Heart right ventricle (tissue), 16 donors: ENCODE data around the gene TRERF1. TPM values are rescaled to one million over a fixed set of nuclear protein-coding genes. Genes with fewer than 3 reads are reported as not detected.
A peak's percentile ranks its signal among the peaks of the same experiment; 100 is the strongest.

Source experiments
- ATAC-seq, 8 donors: fragments of 200-7000 bp; cut with Tn5 transposase; one replicate each; pipeline ENCODE4 v1.9.1; 2020; ENCODE audit warnings: mild to moderate bottlenecking in 8 of 8, moderate library complexity in 8 of 8, moderate number of reproducible peaks in 1 of 8
- DNase-seq, 2 donors: peaks; one replicate each; pipeline ENCODE4 v3.0.0-alpha.2; 2020
- H3K27ac ChIP-seq, 10 donors: fragments of 200-600 bp; sonication (generic) in 2 of 10; one replicate each; pipeline versions ENCODE4 v1.5.0 to v1.8.0; 2020 to 2022; ENCODE audit warnings: mild to moderate bottlenecking in 3 of 10
- H3K27me3 ChIP-seq, 7 donors: fragments of 200-600 bp; one replicate each; pipeline ENCODE4 v1.8.0; 2021 to 2022; ENCODE audit warnings: mild to moderate bottlenecking in 2 of 7
- H3K36me3 ChIP-seq, 9 donors: fragments of 200-600 bp; sonication (generic) in 1 of 9; one replicate each; pipeline versions ENCODE4 v1.5.0 to v1.8.0; 2020 to 2022; ENCODE audit warnings: mild to moderate bottlenecking in 2 of 9
- H3K4me1 ChIP-seq, 9 donors: fragments of 200-600 bp; sonication (generic) in 1 of 9; one replicate each; pipeline versions ENCODE4 v1.5.0 to v1.8.0; 2020 to 2022; ENCODE audit warnings: mild to moderate bottlenecking in 4 of 9
- H3K4me3 ChIP-seq, 10 donors: fragments of 200-600 bp; sonication (generic) in 2 of 10; one replicate each; pipeline versions ENCODE4 v1.5.0 to v1.8.0; 2020 to 2022; ENCODE audit warnings: mild to moderate bottlenecking in 7 of 10, moderate library complexity in 2 of 10
- H3K9me3 ChIP-seq, 11 donors: fragments of 200-600 bp in 10 of 11; sonication (generic) in 2 of 11; one replicate each; pipeline versions ENCODE4 v1.5.0 to v1.8.0; 2013 to 2022; ENCODE audit warnings: mild to moderate bottlenecking in 2 of 11, control low read depth in 1 of 11, moderate library complexity in 1 of 11
- WGBS, 2 donors: extraction: QIAGEN DNeasy Blood & Tissue Kit; methylation state at CpG; one replicate each; pipeline ENCODE4 v1.1.7; 2013; ENCODE audit warnings: inconsistent platforms in 1 of 2; 5-methylcytosine and 5-hydroxymethylcytosine counted together
- intact Hi-C, 10 donors: fragments of 100-400 bp; cut with DNase I; formaldehyde crosslinking; loops; one replicate each; pipeline versions ENCODE4 v1.11.1 to v1.14.2; 2022
- polyA plus RNA-seq, 2 donors: library from polyadenylated mRNA; stranded (reverse); fragments of 200-250 nt; gene quantifications; one replicate each; pipeline ENCODE4 v1.2.3, GENCODE V29; 2013
- total RNA-seq, 10 donors: library from RNA; stranded (reverse); fragmentation: NEBNext Ultra II Directional in 3 of 10; extraction: Animal tissue kit (Norgen Biotek cat#: 25700) in 3 of 10; gene quantifications; one replicate each; pipeline versions ENCODE4 v1.2.1 to v1.2.4, GENCODE V29; 2021 to 2023
- TF ChIP-seq, protein P1 (sequence below), 9 donors: fragments of 200-600 bp; sonication (generic) in 2 of 9; IDR thresholded peaks; one replicate each; pipeline versions ENCODE4 v1.5.0 to v1.8.0; 2021 to 2022; ENCODE audit warnings: antibody characterized with exemption in 9 of 9, mild to moderate bottlenecking in 5 of 9, moderate library complexity in 1 of 9
- donor health status: Arrhythmogenic right ventricular cardiomyopathy.
- donor health status: ischemic (EF 13 %, LVEDD 7.1; RV severe dilation, severe dysfunction).
- donor health status: healthy with polysubstance abuse.
- donor health status: DM: no; HTN: yes; CAD: no.
- donor health status: DM: no; HTN: no; CAD: no.
- donor health status: ischemic (EF 25% LVEDD 6.9; RV normal size, moderate dysfunction).
- donor health status: ischemic (EF 25% LVEDD 5.7; RV mildly dilated, moderate dysfunction).
- donor health status: healthy.
- donor health status: DM: yes; HTN: yes; CAD: no.
- donor health status: Ischemic cardiomyopathy.
- donor health status: ischemic (EF 35%, LVEDD 5.7; RV mildly dilated, moderate dysfunction).
- donor health status: nonischemic (EF 11% LVEDD 7.7; RV severe dilation, severe dysfunction).
- donor health status: DM: yes; HTN: yes; CAD: no.
- donor health status: PGD.
- donor health status: ischemic (EF 29% LVEDD 5.4; RV normal size, mild dysfunction).
- donor health status: nonischemic (EF 23%, LVEDD 6.1; RV moderate dilation, normal function).

The TRERF1 gene
- total and polyA plus RNA-seq, 12 donors = 0.75 to 2.8 (median 1.6) TPM

DNA sequence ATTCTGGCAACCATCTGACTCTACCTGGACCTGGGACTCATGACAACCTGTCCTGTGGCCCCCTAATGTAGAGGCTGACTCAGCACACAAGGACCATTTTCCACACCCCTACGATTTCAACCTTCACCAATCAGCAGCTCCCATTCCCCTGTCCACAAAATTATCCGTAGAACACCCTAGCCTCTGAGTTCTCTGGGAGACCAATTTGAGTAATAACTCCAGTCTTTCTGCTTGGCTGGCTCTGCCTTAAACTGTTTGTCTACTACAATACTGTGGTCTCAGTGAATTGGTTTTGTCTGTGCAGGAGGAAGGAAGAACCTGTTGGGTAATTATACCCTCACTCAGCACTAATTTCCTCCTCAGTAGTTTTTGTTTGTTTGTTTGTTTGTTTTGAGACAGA, 134.7 kb downstream of the TRERF1 start:
- Histone ChIP-seq H3K36me3 (no peaks in the 10 kb centered on the region), H3K4me1 (peaks cover 0 to 55% (median 13%) of the 10 kb centered on the region in 9 donors), H3K9me3 (no peaks in the 10 kb centered on the region), H3K27me3 (no peaks in the 10 kb centered on the region), H3K4me3 (no peak overlapping the region), H3K27ac (peak overlapping the region in 2 of 10 donors; percentile 42 to 80)
- intact Hi-C loops = no loop called here
- no peak for ATAC-seq
- WGBS, 2 donors = 86 to 89% methylated on average over 2 of the region's 2 CpGs
- DNase-seq = no peak
- TF ChIP-seq, protein P1, sequence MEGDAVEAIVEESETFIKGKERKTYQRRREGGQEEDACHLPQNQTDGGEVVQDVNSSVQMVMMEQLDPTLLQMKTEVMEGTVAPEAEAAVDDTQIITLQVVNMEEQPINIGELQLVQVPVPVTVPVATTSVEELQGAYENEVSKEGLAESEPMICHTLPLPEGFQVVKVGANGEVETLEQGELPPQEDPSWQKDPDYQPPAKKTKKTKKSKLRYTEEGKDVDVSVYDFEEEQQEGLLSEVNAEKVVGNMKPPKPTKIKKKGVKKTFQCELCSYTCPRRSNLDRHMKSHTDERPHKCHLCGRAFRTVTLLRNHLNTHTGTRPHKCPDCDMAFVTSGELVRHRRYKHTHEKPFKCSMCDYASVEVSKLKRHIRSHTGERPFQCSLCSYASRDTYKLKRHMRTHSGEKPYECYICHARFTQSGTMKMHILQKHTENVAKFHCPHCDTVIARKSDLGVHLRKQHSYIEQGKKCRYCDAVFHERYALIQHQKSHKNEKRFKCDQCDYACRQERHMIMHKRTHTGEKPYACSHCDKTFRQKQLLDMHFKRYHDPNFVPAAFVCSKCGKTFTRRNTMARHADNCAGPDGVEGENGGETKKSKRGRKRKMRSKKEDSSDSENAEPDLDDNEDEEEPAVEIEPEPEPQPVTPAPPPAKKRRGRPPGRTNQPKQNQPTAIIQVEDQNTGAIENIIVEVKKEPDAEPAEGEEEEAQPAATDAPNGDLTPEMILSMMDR (IDR thresholded peaks at IDR 0.05) = no peak

GRCh38 chr6:42315991-42316970, 135.4 kb downstream of the TRERF1 start:
- no peaks in the 10 kb centered on the region for H3K36me3 ChIP-seq
- TF ChIP-seq, protein P1 (IDR thresholded peaks at IDR 0.05) = no peak
- H3K4me1 ChIP-seq = peaks cover 0 to 55% (median 13%) of the 10 kb centered on the region in 9 donors
- ATAC-seq = peak in 1 of 8 donors; percentile 27
- no peak overlapping the region for H3K4me3 ChIP-seq
- whole genome bisulfite sequencing, 2 donors = 78 to 79% methylated on average over 8 of the region's 8 CpGs
- DNase-seq = no peak
- H3K9me3 ChIP-seq = no peaks in the 10 kb centered on the region
- intact Hi-C loops = no loop called here
- H3K27ac ChIP-seq = peak overlapping the region in 2 of 10 donors; percentile 42 to 80
- no peaks in the 10 kb centered on the region for H3K27me3 ChIP-seq

- ATAC-seq = no peak
- intact Hi-C loops = no loop called here
Measured at GRCh38 chr6:42315259-42315990, 136.3 kb downstream of the TRERF1 start.

More at GRCh38 chr6:42315259-42315990, 136.3 kb downstream of the TRERF1 start:
- peaks cover 0 to 55% (median 13%) of the 10 kb centered on the region in 9 donors for H3K4me1 ChIP-seq
- no peak overlapping the region for H3K4me3 ChIP-seq
- H3K9me3 ChIP-seq = no peaks in the 10 kb centered on the region
- no peaks in the 10 kb centered on the region for H3K36me3 ChIP-seq
- H3K27ac ChIP-seq = peak overlapping the region in 1 of 10 donors; percentile 80
- H3K27me3 ChIP-seq = no peaks in the 10 kb centered on the region
- DNase-seq = no peak
- 92 to 94% methylated on average over 10 of the region's 10 CpGs for WGBS, 2 donors
- TF ChIP-seq, protein P1 (IDR thresholded peaks at IDR 0.05) = no peak
